Anterior cingulate cortex (tissue), 58 donors: Measurements from ENCODE around the gene NME4.
A peak's percentile ranks its signal among the peaks of the same experiment; 100 is the strongest.
"Not testable (repeated sequence)": the region's sequence is repeated elsewhere in the genome, so short reads cannot be mapped to it uniquely, and the experiment has no call there.

Experiments
- DNase-seq, 58 donors: peaks; one replicate each; lab custom pipeline; 2025; lab: John Stamatoyannopoulos, UW

The NME4 gene

GRCh38 chr16:375927-376816 lies 20.8 kb upstream of the NME4 start:
- DNase-seq, result no peak

GRCh38 chr16:376817-377418 lies 20.1 kb upstream of the NME4 start:
- no peak for DNase-seq

DNA sequence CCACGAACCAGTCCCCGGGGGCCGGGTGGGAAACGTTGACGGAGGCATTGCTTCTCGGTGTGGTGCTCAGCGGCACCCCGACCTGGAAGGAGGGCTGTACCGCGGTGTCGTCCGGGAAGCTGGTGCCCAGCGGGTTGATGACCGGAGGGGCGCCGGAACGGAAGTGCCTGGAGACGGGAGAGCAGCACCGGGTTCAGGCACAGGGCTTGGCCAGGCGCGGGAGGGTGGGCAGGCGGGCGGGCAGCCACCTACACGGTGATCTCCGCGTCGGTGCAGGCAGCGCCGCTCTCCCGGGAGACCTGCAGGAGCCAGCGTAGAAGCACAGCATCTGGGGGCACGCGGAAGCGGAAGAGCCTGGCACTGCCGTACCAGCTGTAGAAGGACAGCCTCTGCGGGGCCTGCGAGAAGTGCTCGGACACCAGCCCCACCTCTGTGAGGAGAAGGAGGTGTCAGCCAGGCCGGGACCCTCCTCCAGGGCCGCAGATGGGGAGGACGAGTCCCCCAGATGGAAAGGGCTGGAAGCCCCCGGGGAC lies 19.5 kb upstream of the NME4 start:
- no peak for DNase-seq

DNA sequence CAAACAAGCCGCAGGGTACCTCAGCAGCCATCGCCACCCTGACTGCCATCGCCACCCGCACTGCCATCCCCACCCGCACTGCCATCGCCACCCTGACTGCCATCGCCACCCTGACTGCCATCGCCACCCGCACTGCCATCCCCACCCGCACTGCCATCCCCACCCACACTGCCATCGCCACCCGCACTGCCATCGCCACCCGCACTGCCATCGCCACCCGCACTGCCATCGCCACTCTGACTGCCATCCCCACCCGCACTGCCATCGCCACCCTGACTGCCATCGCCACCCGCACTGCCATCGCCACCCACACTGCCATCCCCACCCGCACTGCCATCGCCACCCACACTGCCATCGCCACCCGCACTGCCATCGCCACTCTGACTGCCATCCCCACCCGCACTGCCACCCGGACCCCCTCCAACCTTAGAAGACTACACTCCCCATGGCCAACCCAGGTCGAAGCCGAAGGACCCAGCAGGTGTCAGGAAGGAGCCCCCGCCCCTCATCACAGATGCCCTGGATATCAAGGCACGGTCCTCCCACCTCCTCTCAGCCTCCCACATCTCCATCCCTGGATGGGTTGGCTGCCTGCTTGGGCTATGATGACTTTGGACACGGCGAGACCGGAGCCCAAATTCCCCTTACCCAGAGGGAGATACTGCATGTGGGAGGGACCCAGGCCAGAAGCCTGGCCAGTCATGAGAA lies 18.7 kb upstream of the NME4 start:
- not testable (repeated sequence) for DNase-seq

DNA sequence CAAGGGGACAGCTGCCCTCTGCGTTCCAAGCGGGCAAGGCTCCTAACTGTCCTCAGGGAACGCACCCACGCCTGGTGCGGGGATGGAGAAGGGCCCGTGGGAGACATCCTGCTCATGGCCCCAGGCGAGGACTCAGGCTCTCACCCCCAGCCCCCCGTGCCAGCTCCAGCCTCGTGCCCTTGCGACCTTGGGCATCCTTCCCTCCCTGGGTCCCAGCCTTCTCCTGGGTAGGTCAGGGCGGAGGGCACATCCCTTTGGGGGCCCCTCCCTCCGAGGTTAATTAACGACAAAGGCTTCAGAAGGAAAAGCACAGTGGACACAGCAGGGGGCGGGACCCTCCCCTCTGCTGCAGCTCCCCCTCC lies 18.2 kb upstream of the NME4 start:
- no peak for DNase-seq

GRCh38 chr16:379183-379960 lies 17.6 kb upstream of the NME4 start:
- no peak for DNase-seq

DNA sequence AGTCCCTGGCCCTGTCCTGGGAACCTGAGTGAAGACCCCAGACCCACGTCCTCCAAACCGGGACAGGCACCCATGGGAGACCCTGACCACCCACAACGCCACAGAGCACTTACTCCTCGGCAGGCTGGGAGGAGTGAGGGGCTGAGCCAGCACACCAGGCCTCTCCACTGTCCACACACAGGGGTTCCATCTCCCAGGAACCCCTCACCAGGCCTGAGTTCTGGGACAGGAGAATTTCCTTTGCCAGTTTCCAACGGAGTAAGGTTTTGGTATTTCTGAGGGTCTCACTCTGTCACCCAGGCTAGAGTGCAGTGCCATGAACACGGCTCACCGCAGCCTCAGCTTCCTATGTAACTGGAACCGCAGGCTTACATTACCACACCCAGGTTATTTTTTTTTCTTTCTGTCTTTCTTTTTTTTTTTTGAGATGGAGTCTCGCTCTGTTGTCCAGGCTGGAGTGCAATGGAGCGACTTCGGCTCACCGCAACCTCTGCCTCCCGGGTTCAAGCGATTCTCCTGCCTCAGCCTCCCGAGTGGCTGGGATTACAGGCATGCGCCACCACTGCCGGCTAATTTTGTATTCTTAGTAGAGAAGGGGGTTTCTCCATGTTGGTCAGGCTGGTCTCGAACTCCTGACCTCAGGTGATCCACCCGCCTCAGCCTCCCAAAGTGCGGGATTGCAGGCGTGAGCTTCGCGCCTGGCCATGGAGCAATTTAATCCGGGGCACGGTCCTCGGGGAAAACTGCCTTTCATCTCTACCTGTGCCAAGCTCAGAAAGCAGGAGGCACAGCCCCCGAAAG lies 16.8 kb upstream of the NME4 start:
- DNase-seq, result no peak

DNA sequence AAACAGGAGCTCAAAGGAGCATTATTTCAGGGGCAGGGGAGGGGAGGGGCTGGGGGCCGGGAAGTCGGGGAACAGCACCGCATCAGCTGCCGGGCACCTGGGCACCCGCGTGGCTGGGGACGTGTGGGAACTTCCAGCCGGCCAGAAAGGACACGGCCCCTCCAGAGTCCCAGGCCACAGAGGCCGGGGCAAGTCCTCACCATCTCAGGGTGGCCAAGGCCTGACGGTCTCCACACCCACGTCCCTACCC lies 16.3 kb upstream of the NME4 start:
- DNase-seq, result no peak

DNA sequence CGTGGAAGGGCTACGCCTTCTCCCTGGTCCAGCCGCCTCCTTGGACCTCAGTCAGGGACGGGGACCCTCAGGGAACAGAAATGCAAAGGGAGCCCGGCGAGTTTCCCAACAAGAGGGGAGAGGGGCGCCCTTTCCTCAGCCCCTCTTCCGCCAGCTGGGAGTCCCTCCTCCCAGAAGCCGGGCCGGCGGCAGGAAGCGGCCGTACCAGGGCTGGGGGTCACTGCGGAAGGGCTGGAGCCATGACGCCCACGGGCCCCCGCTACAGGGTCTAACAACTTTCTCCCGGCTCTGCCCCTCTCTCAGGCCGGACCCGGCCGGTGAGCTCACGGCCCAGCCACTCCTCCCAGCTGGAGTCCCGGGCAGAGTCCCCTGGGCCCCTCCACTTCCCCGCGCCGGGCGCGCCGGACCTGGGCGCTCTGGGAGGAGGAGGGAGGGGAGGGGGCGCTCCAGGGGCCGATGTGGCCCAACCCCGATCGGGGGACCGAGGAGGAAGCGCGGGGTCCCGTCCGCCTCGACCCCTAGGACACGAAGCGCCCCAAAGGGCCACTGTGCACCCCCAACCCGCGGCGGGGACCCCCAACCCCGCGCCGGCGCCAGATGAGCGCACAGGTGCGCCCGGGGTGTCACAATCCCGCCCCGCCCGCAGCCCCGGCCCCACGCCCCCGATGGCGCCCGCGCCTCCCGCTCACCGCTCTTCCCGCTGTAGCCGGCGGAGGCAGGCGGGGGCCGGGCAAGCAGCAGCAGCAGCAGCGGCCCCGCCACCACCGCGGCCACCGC lies 15.8 kb upstream of the NME4 start:
- DNase-seq, result no peak

DNA sequence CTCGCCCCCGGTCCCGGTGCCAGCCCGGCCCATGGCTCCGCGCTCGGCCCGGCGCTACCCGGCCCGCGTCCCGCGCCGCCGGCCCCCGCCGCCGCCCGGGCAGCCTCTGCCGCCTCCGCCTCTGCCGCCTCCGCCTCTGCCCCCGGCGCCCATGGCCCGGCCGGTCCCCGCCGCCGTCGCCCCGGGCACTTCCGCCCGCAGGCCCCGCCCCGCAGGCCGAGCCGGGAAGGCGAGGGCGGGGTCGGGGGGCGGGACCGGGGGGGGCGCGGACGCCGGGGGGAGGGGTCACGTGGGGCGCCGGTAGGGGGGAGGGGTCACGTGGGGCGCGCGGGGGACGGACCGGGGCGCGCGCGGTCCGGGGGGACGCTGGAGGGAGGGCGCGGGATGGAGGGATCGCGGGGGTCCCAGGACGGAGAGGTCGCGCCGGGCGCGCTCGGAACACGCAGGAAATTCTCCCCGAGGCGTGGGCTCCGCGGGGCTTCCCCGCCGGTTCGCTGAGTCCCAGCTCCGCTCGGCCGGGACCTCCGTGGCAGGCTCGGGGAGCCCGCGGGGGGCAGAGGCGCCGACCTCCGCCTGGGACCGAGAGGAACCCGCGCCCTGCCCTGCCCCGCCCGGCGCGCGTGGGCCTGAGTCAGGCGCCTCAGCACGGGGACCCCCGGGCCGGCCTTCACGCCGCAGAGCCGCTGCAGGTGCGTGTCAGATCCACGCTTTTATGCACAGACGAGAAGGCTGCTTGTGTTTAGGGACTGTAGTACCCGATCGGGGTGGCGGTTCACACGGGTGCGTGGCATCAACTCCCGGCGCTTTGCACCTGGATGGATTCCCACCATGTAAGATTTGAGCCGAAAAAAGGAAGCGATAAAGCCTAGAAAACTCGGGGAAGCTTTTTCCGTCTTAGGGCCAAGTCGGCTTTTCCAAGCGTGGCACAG lies 14.9 kb upstream of the NME4 start, which contains the start of gene PGAP6:
Gene PGAP6, minus strand, starts transcription at position 190 of the 929 bp plus-strand sequence. Its CDS starts 157 bp downstream, at position 33.
- DNase-seq, result peak in 46 of 58 donors; percentile 11 to 76 (median 58)

DNA sequence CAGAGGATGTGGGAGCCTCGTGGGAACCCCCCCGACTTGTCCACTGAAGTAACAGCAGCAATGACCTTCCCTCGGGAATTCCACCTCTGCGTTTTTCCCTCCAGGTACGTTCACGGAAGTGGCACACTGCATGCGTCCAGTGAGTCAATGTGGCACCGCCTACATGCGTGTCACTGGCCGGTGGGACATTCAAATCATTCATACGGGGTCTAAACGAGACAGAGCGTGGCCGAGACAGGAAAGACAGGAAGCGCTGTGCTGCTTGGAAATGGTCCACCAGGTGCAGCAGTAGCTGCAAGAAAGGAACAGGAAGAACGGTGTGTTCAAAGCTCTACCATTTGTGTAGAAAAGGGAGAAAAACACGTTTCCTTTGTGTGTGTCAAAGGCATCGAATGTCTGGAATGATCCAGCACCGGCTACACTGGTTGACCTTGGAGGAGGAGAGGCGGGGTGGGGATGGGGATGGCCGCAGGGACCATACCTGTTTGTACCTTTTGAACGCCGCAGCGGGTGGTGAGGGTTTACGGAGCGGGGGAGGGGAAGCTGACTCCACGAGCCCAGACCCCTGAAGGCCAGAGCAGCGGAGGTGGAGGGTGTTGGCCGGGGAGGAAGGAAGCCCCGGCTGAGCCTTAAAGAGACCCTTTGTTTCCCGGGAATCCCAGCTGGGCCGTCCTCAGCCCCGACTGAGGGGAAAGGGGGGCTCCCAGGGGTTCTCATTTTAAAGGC lies 13.5 kb upstream of the NME4 start:
- DNase-seq, result no peak

DNA sequence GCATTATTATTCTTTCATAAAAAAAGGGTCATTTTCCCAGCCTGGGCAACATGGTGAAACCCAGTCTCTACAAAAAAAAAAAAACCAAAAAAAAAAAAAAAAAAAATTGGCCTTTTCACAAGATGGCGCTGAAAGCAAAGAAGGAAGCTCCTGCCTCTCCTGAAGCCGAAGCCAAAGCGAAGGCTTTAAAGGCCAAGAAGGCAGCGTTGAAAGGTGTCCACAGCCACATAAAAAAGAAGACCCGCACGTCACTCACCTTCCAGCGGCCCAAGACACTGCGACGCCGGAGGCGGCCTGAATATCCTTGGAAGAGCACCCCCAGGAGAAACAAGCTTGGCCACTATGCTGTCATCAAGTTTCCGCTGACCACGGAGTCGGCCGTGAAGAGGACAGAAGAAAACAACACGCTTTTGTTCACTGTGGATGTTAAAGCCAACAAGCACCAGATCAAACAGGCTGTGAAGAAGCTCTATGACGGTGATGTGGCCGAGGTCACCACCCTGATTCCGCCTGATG lies 10.3 kb upstream of the NME4 start:
- DNase-seq, result peak in 24 of 58 donors; percentile 7 to 76 (median 35)

DNA sequence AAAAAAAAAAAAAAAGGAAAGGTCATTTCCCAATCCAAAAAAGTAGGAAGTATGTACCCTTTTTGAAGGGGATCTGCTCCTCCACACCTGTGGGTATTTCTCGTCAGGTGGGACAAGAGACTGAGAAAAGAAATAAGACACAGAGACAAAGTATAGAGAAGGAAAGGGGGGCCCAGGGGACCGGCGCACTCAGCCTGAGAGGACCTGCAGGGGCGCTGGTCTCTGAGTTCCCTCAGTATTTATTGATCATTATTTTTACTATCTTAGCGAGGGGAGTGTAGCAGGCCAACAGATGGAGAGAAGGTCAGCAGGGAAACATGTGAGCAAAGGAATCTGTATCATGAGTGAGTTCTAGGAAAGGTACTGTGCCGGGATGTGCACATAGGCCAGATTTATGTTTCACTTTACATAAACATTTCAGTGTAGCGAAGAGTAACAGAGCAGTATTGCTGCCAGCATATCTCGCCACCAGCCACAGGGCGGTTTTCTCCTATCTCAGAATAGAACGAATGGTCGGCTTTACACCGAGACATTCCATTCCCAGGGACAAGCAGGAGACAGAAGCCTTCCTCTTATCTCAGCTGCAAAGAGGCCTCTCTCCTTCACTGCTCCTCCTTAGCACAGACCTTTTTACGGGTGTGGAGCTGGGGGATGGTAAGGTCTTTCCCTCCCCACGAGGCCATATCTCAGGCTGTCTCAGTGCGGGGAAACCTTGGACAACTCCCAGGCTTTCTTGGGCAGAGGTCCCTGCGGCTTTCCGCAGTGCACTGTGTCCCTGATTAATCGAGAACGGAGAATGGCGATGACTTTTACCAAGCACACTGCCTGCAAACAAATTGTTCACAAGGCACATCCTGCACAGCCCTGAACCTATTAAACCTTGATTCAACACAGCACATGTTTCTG lies 9.0 kb upstream of the NME4 start:
- DNase-seq, result peak in 5 of 58 donors; percentile 14 to 67 (median 22)

DNA sequence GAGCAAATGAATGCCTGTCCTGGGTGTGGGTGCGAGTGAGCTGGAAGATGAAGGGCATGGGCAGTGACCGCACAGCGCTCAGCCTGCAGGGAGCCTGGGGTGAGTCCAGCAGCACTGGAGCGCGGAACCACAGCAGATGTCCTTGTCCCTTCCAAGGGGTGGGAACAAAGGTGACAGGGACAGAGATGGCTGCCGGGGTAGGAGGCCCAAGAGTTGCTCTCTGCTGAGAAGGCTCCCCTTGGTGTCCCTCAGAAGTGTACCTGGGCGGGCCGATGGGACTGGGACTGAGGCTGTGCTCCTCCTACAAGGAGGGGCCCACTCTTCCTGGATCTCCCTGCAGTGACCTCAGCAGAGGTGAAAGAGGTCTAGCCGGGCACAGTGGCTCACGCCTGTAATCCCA lies 7.6 kb upstream of the NME4 start:
- DNase-seq, result no peak

- peak in 38 of 58 donors; percentile 15 to 62 (median 34) for DNase-seq
Observed at GRCh38 chr16:391885-392335, 5.1 kb upstream of the NME4 start.
